ENCODE data around the gene SCAF8.
"Not testable (repeated sequence)": the region's sequence is repeated elsewhere in the genome, so short reads cannot be mapped to it uniquely, and the experiment has no call there.

Gene SCAF8

DNA sequence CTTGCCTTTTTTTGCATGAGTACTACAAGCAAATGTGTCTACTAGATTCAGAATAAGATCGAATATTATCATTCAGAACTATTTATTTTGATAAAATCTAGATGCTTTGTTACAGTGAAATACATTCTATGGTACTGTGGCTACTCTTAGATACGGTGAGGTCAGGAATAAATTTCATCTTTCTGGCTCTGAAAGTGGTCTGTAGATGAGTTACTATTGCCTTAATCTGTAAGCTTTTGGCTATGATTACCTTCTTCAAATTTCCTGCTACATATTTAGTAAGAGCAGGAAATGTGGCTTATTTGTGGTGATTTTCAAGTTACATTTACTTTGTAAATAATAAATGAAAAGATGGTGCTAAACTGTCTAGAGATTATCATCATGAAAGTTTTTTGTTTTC is 50.0 kb downstream of the SCAF8 start:
- DNase-seq, result no peak

DNA sequence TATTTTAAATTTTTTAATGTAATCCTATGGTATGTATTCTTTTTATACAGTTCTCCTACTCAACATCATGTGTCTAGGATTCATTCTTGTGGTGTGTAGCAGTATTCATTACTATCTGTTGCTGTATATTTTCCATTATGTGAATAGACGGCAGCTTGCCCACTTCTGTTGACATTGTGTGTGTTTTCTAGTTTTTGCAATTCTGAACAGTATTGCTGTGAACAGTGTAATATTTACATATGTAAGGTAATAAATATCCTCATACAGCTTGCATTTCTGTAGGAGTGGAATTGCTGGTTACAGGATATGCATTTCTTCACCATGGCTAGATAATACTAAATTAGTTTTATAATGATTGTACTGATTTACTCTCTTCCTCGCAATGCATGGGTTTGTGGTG is 51.9 kb downstream of the SCAF8 start:
- DNase-seq, result no peak

DNA sequence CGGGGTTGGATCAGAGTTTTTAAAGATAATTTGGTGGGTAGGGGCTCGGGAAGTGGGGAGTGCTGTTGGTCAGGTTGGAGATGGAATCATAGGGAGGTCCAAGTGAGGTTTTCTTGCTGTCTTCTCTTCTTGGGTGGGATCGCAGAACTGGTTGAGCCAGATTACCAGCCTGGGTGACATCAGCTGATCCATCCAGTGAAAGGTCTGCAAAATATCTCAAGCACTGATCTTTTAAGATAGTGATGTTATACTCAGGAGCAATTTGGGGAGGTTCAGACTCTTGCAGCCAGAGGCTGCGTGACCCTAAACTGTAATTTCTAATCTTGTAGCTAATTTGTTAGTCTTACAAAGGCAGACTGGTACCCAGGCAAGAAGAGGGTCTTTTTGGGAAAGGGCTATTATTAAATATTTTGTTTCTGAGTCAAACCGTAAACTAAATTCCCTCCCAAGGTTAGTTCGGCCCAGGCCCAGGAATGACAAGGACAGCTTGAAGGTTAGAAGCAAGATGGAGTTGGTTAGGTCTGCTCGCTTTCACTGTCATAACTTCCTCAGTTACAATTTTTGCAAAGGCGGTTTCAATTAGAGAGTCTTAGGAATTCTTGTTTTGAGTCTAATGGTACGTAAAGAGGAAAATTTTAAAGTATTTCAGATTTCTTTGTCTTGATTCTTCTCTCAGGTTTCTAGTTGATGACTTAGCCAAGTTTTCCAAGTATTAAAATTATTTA is 53.1 kb downstream of the SCAF8 start:
- DNase-seq, result no peak

GRCh38 chr6:154791556-154792317 is 58.5 kb downstream of the SCAF8 start:
- DNase-seq, result peak; percentile 53

- no peak for DNase-seq
These were observed 59.1 kb downstream of the SCAF8 start for GRCh38 chr6:154792325-154792724.

- peak; percentile 35 for DNase-seq
These were observed 59.5 kb downstream of the SCAF8 start for GRCh38 chr6:154792761-154793160.

DNA sequence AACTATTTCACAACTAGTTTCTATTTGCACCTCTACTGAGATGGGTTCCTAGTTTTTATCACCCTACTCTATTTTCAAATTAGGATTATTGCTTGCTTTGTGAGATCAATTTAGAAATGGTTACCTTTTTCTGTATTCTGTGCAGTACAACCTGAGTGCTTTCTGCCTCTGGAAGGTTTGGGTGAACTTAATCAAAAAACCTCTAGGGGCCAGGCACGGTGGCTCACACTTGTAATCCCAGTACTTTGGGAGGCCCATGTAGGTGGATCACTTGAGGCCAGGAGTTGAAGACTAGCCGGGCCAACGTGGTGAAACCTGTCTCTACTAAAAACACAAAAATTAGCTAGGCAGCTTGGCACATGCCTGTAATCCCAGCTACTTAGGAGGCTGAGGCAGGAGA is 63.3 kb downstream of the SCAF8 start:
- DNase-seq, result no peak

- DNase-seq, result no peak
These were observed 64.6 kb downstream of the SCAF8 start for GRCh38 chr6:154797857-154798256.

- no peak for DNase-seq
These were observed 67.1 kb downstream of the SCAF8 start for GRCh38 chr6:154800338-154800737.

- peak; percentile 47 for DNase-seq
These were observed 72.2 kb downstream of the SCAF8 start for GRCh38 chr6:154805288-154805911.

DNA sequence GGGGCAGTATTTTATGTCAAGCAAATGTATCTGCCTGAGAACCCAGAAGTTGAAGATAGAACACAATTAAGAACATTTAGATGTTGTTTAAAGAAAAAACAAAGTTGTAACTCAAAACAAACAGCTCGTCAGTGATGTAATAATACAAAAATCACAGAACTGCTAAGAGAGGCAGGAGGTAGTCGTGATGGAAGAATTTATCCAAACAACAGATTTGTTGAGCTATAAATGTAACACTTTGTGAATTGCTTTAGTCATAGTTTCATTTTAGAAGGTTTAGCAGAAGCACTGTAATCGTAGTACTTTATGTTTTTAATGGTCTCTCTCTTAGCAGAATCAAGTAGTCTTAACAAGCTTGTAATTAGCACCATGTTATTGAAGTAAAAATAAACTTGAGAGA is 73.6 kb downstream of the SCAF8 start:
- DNase-seq, result no peak

DNA sequence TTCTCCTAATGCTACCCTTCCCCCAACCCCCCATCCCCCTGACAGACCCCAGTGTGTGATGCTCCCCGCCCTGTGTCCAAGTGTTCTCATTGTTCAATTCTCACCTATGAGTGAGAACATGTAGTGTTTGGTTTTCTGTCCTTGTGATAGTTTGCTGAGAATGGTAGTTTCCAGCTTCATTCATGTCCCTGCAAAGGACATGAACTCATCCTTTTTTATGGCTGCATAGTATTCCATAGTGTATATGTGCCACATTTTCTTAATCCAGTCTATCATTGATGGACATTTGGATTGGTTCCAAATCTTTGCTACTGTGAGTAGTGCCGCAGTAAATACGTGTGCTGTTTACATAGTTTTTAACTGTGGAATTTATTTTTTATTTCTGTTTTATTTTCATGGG is 78.4 kb downstream of the SCAF8 start:
- DNase-seq, result not testable (repeated sequence)

DNA sequence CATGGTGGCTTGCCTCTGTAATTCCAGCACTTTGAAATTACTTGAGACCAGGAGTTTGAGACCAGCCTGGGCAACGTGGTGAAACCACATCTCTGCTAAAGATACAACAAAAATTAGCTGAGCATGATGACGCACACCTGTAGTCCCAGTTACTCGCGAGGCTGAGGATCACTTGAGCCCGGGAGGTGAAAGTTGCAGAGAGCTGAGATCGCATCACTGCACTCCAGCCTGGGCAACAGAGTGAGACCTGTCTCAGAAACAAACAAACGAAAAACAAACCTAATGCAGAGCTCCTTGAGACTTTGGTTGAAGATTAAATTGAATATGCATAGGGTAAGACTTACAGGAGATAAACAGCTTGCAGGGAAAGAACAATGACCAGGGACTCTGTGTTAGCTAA is 80.8 kb downstream of the SCAF8 start:
- DNase-seq, result no peak

DNA sequence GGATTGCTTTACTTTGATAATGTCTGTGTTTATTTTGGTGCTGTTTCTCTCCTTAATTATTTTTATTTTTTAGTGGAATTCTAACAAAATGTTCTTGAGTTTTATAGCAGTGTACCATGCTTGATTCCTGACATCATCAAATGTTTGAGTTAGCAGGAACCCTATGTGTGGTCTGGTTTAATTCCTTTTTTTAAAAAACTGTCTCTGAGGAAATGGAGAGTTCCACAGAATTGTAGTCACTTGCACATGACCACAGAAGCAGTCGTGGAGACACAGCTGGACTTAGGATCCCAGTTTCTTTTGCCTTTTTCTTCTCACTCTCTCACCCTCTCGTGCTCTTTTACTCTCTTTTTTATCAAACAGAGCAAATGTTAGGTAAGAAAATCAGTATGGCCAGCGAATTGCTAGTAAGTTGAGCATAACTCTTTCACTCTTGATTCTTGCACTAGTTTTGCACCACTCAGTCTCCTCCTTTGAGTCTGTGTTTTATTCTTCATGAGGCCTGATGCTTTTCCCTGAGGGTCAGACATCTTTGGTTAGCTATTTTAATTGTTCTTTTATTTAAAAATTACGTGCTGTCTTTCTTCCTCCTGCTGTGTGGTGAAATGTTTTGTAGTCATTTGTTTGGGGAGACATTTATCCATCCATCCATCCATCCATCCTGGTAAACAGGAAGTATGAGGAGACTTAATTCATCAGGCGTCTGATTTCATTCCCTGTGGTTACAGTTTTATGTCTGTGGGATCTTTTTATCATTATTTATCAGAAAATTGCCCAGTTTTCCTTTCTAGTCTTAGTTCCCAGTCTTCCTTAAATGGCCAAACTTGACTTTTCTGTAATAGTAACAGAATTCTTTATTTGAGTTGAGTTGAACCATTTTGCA is 83.0 kb downstream of the SCAF8 start:
- DNase-seq, result peak; percentile 21

GRCh38 chr6:154821099-154821498 is 87.9 kb downstream of the SCAF8 start:
- no peak for DNase-seq

DNA sequence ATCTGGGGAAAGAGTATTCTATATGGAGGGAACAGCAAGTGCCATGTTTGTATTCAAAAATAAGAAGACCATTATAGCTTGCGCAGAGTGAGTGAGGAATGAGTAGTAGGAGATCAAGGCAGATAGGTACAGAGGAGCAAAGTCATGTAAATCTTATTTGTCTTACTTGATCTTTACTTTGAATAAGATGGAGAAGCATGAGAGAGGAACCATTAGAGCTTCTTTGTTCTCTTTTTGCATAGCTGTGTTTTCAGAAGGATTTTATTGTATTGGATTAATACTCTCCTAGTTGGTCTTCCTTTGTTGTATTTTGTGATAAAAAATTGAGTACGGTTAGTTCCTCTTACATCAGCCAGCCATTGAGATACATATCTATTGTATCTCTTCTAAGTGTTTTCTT is 88.4 kb downstream of the SCAF8 start:
- DNase-seq, result no peak

GRCh38 chr6:154822947-154823558 is 89.8 kb downstream of the SCAF8 start:
- DNase-seq, result no peak

DNA sequence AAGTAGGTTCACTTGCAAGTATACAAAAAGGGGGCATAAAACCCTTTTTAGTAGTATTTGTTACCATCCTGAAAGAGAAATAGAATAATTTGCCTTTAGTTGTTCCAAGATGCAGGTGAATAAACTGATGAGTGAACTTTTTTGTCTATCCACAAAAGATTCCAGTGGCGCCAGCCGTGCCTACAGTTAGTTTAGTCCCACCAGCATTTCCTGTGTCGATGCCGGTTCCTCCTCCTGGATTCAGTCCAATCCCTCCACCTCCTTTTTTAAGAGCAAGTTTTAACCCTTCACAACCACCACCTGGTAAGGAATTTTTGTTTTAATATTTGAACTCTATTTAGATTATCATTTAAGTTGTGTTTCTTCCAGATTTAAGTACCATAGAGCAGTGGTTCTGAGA is 90.9 kb downstream of the SCAF8 start:
- no peak for DNase-seq

DNA sequence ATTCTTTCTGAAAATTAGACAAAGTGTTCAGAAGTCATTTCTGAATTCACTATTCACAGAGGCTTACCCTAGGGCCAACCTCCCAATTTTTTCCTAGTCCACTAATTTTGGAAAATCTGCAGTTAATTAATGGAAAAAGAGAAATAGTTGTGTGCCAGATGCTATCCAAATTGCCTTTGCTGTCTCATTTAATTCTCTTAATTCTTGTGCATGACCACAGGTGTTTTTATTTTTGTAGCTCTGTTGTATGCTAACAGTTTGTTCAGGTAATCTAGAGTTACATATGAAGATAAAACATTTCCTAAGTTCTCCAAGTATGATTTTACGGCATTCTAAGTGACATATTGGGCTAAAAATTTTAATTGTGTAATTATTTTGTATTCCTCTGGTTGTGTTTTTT is 96.8 kb downstream of the SCAF8 start:
- no peak for DNase-seq

DNA sequence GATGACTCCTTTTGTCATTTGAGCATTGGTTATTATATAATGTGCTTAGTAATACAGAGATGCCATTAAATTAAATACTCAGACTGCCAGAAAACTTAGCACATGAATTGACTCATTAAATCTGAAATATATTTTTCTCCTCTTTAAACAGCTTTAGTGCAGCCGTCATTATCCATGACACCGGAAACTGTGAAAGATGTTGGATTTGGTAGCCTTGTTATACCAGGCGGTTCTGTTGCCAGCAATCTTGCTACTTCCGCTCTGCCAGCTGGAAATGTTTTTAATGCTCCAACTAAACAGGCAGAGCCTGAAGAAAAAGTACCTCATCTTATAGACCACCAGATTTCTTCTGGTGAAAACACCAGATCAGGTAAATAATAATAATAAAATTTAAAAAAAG is 97.6 kb downstream of the SCAF8 start:
- no peak for DNase-seq

- DNase-seq, result no peak
These were observed 102.1 kb downstream of the SCAF8 start for GRCh38 chr6:154835307-154835706.

DNA sequence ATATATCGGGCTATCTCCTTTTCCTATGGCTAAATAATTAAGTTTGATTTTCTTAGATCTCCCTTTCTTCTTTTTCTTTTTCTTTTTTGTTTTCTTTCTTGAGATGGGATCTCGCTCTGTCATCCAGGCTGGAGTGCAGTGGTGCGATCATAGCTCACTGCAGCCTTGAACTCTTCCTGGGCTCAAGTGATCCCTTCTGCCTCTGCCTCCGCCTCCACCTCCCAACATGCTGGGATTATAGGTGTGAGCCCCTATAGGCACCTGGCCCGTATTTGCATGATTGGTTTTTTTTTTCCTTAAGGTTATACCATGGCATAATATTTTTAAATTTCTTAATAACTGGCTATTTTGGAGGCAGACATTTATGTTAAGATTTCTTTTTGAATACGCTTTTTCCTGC is 106.3 kb downstream of the SCAF8 start:
- no peak for DNase-seq

DNA sequence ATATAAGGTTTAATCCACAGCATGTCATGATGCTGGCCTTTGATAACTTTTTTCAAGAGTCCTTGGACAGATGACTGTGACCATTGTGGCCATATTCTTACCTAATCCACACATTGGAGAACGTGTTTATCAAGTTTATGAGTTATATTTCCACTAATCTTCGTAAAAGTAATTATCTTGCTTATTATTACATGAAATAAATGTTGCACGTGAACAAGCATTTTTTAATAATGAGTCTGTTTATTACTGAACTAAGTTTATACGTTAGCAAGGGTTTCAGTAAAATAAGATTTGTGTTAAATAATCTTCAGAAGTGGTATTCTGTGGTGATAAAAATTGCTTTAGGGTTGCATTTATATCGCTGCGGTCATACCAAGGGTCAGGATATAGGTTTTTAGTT is 107.1 kb downstream of the SCAF8 start:
- DNase-seq, result no peak

All from HCEC 1CT (cell line).